Iris pigment epithelial cell (primary cell): ENCODE measurements around the gene BMAL1.
"Not testable (repeated sequence)": the region's sequence is repeated elsewhere in the genome, so short reads cannot be mapped to it uniquely, and the experiment has no call there.

Experiments
- DNase-seq: peaks from one replicate; pipeline ENCODE4 v3.0.0-alpha.2; 2011; ENCODE audit warnings: low read depth

BMAL1 gene

DNA sequence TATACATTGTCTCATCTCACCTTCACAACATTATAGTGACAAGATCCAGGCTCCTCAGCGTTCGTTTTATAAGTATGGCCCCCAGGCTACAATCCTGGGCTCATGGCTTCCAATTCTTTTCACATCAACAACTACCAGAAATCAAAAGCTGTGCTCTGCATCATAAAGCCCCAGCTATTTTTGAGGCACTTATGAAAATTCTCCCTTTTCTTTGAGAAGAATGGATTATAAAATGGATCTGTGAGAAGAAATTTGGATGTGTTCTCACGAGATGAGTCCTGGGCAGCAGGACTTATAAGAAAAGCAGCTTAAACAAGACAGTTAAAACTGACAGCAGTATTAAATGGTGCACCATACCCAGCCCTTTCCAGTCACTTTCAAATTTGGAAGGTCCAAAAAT lies 105.2 kb downstream of the BMAL1 start:
- DNase-seq, result no peak

DNA sequence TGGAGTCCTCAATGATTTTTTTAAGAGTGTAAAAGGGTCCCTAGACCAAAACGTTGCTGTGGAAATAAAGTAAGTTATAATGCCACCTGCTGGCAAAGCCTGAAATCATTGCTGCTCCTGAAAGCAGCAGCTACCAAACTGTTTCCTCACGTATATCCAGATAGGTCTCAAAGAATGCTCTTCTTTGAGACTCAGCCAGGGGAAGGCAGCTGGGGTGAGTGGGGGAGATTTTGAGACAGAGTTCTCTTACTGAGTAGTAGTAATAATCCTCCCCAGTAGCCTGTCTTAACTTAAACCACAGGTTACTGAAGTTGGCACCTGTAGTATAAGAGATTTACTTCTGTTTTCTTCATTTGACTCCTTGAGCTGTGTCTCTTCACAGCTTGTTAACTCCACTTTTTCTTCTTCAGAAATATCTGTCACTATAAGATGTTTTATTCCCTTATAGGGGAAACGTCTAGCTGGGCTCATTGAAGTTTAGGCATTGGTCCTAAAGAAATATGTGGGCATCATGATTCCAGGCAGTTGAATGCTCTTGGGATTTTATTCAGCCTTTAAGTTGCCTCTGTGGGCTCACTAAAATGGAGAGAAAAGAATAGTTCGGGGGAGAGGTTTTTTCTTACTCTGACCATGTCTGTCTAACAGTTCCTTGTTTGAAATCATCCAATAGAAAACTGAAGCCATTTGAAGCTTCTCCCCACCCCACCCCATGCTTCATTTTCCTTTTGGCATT lies 107.5 kb downstream of the BMAL1 start:
- DNase-seq, result peak; percentile 57

- DNase-seq, result no peak
Measured at GRCh38 chr11:13386567-13386966, 109.0 kb downstream of the BMAL1 start.

- no peak for DNase-seq
Measured at GRCh38 chr11:13388741-13389140, 111.2 kb downstream of the BMAL1 start.

DNA sequence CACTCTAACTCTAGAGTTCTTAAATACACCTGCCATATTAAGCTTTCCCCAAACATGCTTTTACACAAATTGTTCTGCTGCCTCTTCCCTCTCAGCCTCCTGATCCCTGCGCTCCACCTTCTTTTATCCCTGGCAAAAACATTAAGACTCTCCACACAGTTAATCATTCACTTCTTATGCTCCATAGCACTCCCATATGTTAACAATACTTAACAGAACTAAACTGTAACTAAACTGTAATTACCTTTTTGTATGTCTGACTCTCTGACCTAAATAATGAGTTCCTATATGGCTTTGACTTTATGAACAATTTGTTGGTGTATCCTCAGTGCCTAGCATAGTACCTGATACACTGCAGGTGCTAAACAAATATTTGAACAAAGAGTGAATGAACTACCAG lies 113.6 kb downstream of the BMAL1 start:
- no peak for DNase-seq

DNA sequence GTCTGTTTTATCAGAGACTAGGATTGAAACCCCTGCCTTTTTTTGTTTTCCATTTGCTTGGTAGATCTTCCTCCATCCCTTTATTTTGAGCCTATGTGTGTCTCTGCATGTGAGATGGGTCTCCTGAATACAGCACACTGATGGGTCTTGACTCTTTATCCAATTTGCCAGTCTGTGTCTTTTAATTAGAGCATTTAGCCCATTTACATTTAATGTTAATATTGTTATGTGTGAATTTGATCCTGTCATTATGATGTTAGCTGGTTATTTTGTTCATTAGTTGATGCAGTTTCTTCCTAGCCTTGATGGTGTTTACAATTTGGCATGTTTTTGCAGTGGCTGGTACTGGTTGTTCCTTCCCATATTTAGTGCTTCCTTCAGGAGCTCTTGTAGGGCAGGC lies 120.7 kb downstream of the BMAL1 start:
- DNase-seq, result not testable (repeated sequence)

- no peak for DNase-seq
Measured at GRCh38 chr11:13405220-13405619, 127.6 kb downstream of the BMAL1 start.

- no peak for DNase-seq
Measured at GRCh38 chr11:13415201-13415600, 137.6 kb downstream of the BMAL1 start.

DNA sequence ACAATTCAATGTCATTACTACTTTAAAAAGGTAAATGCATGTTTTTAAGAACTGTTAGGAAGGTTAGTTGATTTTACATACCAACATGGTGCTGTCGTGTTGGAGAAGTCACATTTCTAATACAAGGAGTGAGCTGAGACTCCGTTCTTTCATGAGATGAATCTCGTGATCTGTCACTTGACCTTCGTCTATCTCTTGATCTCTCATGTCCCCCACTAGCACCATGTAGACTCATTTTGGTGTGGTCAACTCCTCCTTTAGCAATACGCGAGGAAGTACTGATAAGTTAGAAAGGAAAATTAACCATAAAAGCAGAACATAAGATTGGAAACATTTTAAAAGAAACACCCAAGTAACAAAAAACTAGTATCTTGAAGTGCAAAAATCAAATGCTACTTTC lies 144.0 kb downstream of the BMAL1 start:
- no peak for DNase-seq

GRCh38 chr11:13423372-13423771 lies 145.8 kb downstream of the BMAL1 start:
- DNase-seq, result peak; percentile 52

GRCh38 chr11:13427440-13427839 lies 149.8 kb downstream of the BMAL1 start:
- DNase-seq, result no peak

DNA sequence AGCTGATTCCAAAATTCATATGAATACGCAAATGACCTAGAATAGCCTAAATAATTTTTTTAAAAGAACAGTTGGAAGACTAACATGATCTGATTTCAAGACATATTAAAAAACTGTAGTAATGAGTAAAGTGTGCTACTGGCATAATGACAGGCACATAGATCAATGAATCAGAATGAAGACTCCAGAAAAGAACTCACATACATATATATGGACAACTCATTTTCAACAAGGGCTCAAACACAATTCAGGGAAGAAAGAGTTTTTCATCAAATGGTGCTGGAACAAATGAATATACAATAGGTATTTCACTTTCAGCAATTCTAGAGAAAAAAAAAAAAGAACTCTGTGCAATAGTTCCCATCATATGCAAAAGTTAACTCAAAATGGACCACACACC lies 151.7 kb downstream of the BMAL1 start:
- no peak for DNase-seq

DNA sequence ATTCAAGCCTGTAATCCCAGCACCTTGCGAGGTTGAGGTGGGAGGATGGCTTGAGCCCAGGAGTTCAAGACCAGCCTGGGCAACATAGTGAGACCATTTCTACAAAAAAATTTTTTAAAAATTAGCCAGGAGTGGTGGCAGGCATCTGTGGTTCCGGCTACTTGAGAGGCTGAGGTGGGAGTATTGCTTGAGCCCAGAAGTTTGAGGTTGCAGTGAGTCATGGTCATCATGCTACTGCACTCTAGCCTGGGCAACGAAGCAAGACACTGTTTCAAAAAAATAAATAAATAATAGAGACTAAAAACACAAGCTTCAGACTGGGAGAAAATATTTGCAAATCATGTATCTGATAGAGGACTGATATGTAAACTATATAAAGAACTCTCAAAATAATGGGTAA lies 152.2 kb downstream of the BMAL1 start:
- DNase-seq, result no peak

- DNase-seq, result no peak
Measured at GRCh38 chr11:13433437-13433836, 155.8 kb downstream of the BMAL1 start.

DNA sequence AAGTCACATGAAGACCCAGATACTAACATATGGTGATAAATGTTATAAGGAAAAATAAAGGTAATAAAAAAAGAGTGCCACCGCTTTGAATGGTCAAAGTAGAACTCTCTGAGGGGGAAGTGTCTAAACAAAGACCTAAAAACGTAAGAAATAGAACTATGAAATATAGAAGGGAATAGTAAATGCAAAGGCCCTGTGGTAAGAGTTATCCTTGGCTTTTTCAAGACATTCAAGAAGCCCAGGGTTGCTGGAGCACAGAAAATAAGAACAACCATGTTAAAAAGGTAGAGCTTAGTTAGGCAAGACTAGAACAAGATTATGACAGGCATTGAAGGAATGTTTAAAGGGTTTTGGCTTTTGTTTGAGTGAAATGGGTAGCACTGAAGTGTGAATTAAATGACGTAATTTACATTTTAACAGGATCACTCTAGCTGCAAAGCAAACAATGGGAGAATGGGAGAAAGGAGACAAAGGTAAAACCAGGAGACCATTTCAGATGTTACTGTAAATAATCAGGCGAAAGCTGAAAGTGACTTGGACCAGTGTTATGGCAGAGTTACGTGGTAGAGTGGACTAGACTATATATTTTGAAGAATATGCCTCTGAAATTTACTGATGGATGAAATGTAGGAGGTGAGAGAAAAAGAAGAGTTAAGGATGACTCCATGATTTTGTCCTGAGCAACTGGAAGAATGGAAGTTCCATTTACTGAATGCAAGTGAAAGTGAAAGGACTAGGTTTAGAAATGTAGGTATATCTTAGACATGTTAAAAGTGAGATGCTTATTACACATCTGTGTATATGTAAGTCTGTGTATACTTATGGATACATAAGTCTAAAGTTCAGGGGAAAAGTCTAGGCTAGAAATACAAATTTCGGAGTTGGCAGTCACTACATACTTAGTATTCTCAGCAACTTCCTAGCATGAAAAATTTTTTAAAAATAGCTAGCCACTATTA lies 156.9 kb downstream of the BMAL1 start:
- DNase-seq, result no peak

DNA sequence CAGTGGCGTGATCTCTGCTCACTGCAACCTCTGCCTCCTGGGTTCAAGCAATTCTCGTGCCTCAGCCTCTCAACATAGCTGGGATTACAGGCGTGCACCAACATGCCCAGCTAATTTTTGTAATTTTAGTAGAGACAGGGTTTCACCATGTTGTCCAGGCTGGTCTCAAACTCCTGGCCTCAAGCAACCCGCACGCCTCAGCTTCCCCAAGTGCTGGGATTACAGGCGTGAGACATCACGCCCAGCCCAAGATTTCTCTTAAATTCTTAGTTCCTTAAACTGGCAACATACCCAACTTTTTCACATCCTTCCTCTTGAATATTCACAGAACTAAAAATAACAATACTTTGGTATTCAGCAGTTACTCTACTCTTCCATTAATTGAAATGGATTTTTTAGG lies 159.2 kb downstream of the BMAL1 start:
- not testable (repeated sequence) for DNase-seq
